HG03571 (cell line): ENCODE measurements around the gene SPANXC.
"Not testable (repeated sequence)": the region's sequence is repeated elsewhere in the genome, so short reads cannot be mapped to it uniquely, and the experiment has no call there.

Source experiments
- ATAC-seq: cut with Tn5 transposase; IDR thresholded peaks from one replicate; pipeline ENCODE4 v1.9.1; 2021; ENCODE audit not compliant: unreplicated experiment

SPANXC gene, protein sequence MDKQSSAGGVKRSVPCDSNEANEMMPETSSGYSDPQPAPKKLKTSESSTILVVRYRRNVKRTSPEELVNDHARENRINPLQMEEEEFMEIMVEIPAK

DNA sequence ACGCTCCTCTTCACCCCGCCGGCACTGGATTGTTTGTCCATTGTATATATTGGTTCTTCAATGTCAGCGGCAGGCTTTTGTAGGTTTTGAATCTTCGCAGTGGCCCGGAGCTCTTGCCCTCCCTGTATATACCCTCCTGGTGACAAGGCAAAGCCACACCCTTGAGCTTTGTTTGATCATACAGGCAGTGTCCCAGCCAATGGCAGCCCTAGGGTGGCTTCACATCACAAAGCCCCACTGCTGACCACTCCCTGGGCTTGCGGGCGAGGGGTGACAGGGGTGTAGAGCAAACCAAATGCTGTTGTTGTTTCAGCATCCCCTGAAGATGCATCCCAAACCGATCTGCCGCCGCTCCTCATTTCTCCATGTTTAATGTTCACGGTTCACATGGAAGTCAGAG lies at the start of gene SPANXC:
SPANXC (minus strand) TSS at position 101 of the 400 bp plus-strand sequence; CDS start at position 41, 60 bp downstream.
- ATAC-seq, result not testable (repeated sequence)

DNA sequence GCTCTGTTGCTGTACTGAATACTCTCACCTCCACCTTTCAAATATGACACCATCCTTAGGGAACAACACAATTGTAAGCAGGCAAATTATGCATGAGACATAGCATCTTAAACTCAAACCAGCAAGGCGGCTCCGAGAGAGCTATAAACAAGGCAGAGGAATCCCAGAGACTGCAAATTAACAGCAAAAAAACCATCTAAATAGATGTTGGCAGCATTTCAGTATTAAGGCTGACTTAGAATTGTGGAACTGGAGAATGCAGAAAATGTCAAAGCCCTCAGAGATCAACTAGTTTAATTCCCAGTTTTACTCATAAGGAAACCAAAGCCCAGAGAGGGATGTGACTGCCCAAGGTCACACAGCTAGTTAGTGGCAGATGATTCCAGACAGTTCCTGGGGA lies 37.2 kb upstream of the SPANXC start:
- ATAC-seq, result no peak

DNA sequence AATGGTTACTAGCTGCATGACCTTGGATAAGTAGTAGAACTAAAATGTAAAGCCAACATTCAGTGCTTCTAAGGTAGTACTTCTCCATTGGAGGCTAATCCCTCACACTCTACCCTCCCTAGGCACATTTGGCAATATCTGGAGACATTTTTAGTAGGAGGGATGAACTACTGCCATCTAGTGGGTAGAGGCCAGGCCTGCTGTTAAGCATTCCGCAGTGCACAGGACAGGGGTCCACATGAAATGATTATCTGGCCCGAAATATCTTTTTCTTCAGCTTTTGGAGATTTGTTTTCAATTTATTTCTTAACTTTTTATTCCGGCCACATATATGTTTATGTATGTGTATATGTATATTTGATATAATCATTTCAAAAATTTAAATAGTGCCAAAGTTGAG lies 36.0 kb upstream of the SPANXC start:
- ATAC-seq, result no peak

DNA sequence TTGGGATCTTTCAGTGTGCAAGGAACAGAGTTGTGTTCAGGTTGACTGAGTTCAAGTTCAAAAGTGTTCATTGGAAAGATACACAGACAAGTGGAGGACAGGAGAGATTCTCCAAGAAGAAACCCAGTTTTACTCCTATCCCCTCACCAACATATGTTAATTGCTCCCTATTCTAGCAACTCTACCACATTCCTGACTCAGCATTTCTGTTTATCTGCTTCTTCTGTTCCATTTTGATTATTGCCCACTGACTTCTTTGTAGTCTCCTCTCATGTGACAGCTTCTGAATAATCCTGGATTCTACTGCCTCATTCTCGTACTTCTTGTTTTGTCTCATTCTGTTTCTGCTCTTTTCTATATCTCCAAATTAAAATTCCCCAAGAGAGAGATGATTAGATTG lies 15.8 kb upstream of the SPANXC start:
- ATAC-seq, result no peak

DNA sequence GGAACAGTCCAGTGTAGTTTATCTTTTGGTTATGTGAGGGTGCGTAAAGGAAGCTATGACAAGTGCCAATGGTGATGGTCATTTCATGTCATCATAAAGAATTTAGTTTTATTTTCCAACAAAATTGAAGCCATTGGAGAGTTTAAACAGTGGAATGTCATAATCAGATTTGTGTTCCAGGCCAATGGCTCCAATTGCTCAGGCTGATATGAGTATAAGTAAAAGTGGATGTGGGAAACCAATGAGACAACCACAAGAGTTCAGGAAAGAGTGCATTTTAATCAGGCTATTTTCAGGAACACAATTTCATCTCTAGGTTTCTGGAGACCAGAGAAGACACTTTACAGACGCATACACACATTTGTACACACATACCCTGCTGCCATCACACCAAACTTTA lies 20.7 kb downstream of the SPANXC start:
- no peak for ATAC-seq

DNA sequence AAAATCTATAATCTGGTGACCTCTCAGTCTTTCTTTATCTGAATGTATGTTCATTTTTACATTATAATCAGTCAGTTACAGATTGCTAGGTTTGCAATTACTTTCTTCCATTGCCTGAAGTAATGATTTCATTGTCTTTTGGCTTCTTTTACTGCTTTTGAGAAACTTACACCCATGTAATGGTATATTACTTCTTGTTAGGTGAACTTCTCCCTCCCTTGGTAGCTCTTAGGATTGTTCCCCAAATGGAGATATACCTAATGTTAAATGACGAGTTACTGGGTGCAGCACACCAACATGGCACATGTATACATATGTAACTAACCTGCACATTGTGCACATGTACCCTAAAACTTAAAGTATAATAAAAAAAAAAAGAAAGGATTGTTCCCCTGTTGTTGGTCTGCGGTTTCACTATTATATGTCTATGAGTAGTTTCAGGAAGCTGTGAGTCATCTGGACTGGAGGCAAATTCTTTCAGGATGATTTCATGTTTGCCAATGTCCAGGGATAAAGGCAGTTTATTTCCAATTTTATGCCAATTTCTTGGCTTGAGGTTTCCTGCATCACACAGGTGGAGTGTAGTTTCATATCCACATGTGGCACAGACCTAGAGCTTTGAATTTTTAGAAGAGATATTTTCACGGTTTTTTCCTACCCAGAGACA lies 21.8 kb downstream of the SPANXC start:
- ATAC-seq, result no peak

DNA sequence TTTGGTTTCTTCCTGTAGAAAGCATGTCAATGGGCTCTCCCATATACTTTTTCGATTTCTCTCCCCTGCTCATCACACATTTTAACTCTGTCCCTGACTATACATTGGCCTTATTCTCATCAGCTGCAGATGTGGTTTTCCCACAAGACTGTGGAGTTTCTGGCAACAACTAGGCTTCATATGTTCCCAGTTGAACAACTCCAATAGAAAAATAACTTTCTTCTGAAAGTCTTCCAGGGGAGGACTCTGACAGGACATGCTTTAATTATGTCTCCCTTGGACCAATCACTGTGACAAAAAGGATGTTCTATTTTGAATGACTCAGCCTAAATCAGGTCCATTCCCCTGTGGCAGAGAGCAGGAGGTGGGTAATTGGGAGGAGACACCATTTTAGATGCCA lies 28.1 kb downstream of the SPANXC start:
- ATAC-seq, result no peak

DNA sequence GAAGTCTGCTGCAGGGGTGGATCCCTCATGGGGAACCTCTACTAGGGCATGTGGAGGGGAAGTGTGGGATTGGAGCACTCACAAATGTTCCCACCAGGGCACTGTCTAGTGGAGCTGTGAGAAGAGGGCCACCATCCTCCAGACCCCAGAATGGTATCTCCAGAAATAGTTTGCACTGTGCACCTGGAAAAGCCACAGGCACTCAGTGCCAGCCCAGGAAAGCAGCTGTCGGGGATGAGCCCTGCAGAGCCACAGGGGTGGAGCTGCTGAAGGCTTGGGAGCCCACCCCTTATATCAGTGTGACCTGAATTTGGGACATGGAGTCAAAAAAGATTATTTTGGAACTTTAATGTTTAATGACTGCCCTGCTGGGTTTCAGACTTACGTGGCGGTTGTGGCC lies 40.4 kb downstream of the SPANXC start:
- no peak for ATAC-seq
